Fibroblast of lung (primary cell): ENCODE results near the gene PPP4C. TPM values are rescaled to one million over a fixed set of nuclear protein-coding genes. Genes with fewer than 3 reads are reported as not detected.

Experiments used
- DNase-seq, 2 donors: peaks; one replicate each; pipeline versions ENCODE4 v3.0.0 to v3.0.0-alpha.2; 2010; ENCODE audit warnings: low read depth in 2 of 2
- H2AFZ ChIP-seq: 2 replicates; pipeline ENCODE4 v1.5.1; 2012; ENCODE audit warnings: low read length, control low read depth, inconsistent platforms
- H3K27ac ChIP-seq: 2 replicates; pipeline ENCODE4 v1.5.1; 2011; ENCODE audit warnings: low read length, control low read depth; ENCODE audit not compliant: insufficient read depth
- H3K27me3 ChIP-seq: 2 replicates; pipeline ENCODE4 v1.5.1; 2011; ENCODE audit warnings: mild to moderate bottlenecking, low read length; ENCODE audit not compliant: control insufficient read depth, insufficient read depth
- H3K36me3 ChIP-seq: 2 replicates; pipeline ENCODE4 v1.5.1; 2011; ENCODE audit warnings: low read length; ENCODE audit not compliant: control insufficient read depth, insufficient read depth
- H3K4me1 ChIP-seq: 2 replicates; pipeline ENCODE4 v1.5.1; 2011; ENCODE audit warnings: low read length; ENCODE audit not compliant: control insufficient read depth, insufficient read depth; ENCODE audit errors: extremely low read depth
- H3K4me2 ChIP-seq: 2 replicates; pipeline ENCODE4 v1.5.1; 2011; ENCODE audit warnings: low read length, control low read depth; ENCODE audit not compliant: insufficient read depth; ENCODE audit errors: extremely low read depth
- H3K4me3 ChIP-seq, 4 experiments: fragments of 200-600 bp in 1 of 4; sonication (generic) in 1 of 4; replicated peaks in 1 of 4; 2 replicates each; pipeline ENCODE4 v1.5.1; 2011 to 2016; ENCODE audit warnings: low read length in 4 of 4, low read depth in 3 of 4, mild to moderate bottlenecking in 3 of 4, control low read depth in 2 of 4, inconsistent platforms in 1 of 4, mixed read lengths in 1 of 4; ENCODE audit not compliant: insufficient read depth in 1 of 4; ENCODE audit errors: control extremely low read depth in 1 of 4
- H3K79me2 ChIP-seq: 2 replicates; pipeline ENCODE4 v1.5.1; 2012; ENCODE audit warnings: mild to moderate bottlenecking, low read length, inconsistent platforms; ENCODE audit not compliant: control insufficient read depth, insufficient read depth
- H3K9ac ChIP-seq: 2 replicates; pipeline ENCODE4 v1.5.1; 2011; ENCODE audit warnings: mild to moderate bottlenecking, low read length, control low read depth; ENCODE audit not compliant: insufficient read depth
- H3K9me3 ChIP-seq: 2 replicates; pipeline ENCODE4 v1.5.1; 2012; ENCODE audit warnings: low read depth, low read length; ENCODE audit not compliant: control insufficient read depth, insufficient read depth
- H4K20me1 ChIP-seq: 2 replicates; pipeline ENCODE4 v1.5.1; 2011; ENCODE audit warnings: low read length; ENCODE audit not compliant: control insufficient read depth, insufficient read depth; ENCODE audit errors: extremely low read depth
- CTCF ChIP-seq, 2 donors: IDR thresholded peaks in 1 of 2; conservative IDR thresholded peaks in 1 of 2; 1 replicate in 1 of 2; 2 replicates in 1 of 2; pipeline ENCODE4 v1.5.1; 2011 to 2012; ENCODE audit warnings: low read length in 2 of 2, control low read depth in 1 of 2, inconsistent platforms in 1 of 2, low read depth in 1 of 2, mild to moderate bottlenecking in 1 of 2
- EZH2 ChIP-seq: IDR thresholded peaks from 2 replicates; pipeline ENCODE4 v1.5.1; 2012; ENCODE audit warnings: low read length, control low read depth, mild to moderate bottlenecking; ENCODE audit errors: missing control alignments
- polyA plus RNA-seq, 2 donors: library from polyadenylated mRNA; depleted of rRNA in 1 of 2; stranded (reverse) in 1 of 2; unstranded in 1 of 2; fragments of >200 nt; gene quantifications; 2 replicates each; pipeline ENCODE4 v1.2.1, GENCODE V29; 2011 to 2012; ENCODE audit warnings: missing spikeins in 1 of 2
- total RNA-seq: library from RNA; depleted of rRNA; stranded (reverse); fragments of >200 nt; gene quantifications from 2 replicates; pipeline ENCODE4 v1.2.1, GENCODE V29; 2014

PPP4C gene
- total and polyA plus RNA-seq, 2 donors (not counting 1 experiment from before 2014, with no cell fraction given): 116 to 147 TPM

GRCh38 chr16:30085820-30086219 lies 10.0 kb downstream of the PPP4C start:
- Histone ChIP-seq H4K20me1 (no peaks in the 10 kb centered on the region), H2AFZ (no peak overlapping the region), H3K4me2 (no peak overlapping the region), H3K36me3 (peaks cover 37% of the 10 kb centered on the region), H3K9ac (no peak overlapping the region), H3K79me2 (peaks cover 4% of the 10 kb centered on the region), H3K4me3 (no peak overlapping the region), H3K4me1 (peaks cover 8% of the 10 kb centered on the region), H3K27ac (no peak overlapping the region), H3K9me3 (no peaks in the 10 kb centered on the region), H3K27me3 (no peaks in the 10 kb centered on the region)
- DNase-seq: no peak
- TF ChIP-seq EZH2 (no peak), CTCF (conservative IDR thresholded peaks at IDR 0.05 in 1 of 2, IDR thresholded peaks at IDR 0.05 in 1 of 2; ENCODE audit: low read depth in 1 of 2, low read length in 2 of 2) (no peak)

GRCh38 chr16:30086291-30087140 lies 10.7 kb downstream of the PPP4C start:
- DNase-seq: no peak
- Histone ChIP-seq H4K20me1 (no peaks in the 10 kb centered on the region), H3K9ac (no peak overlapping the region), H2AFZ (no peak overlapping the region), H3K4me2 (no peak overlapping the region), H3K9me3 (no peaks in the 10 kb centered on the region), H3K36me3 (peaks cover 34% of the 10 kb centered on the region), H3K4me1 (peaks cover 8% of the 10 kb centered on the region), H3K4me3 (no peak overlapping the region), H3K79me2 (no peaks in the 10 kb centered on the region), H3K27me3 (no peaks in the 10 kb centered on the region), H3K27ac (no peak overlapping the region)
- TF ChIP-seq CTCF (conservative IDR thresholded peaks at IDR 0.05 in 1 of 2, IDR thresholded peaks at IDR 0.05 in 1 of 2; ENCODE audit: low read depth in 1 of 2, low read length in 2 of 2): no peak
- TF ChIP-seq EZH2: no peak

GRCh38 chr16:30087181-30087898 lies 11.5 kb downstream of the PPP4C start:
- Histone ChIP-seq H2AFZ (no peak overlapping the region), H3K9me3 (no peaks in the 10 kb centered on the region), H3K9ac (no peak overlapping the region), H3K27ac (no peak overlapping the region), H3K4me2 (no peak overlapping the region), H3K36me3 (peaks cover 30% of the 10 kb centered on the region), H3K4me3 (no peak overlapping the region), H3K4me1 (peaks cover 11% of the 10 kb centered on the region), H4K20me1 (no peaks in the 10 kb centered on the region), H3K27me3 (no peaks in the 10 kb centered on the region), H3K79me2 (no peaks in the 10 kb centered on the region)
- TF ChIP-seq EZH2 (no peak), CTCF (conservative IDR thresholded peaks at IDR 0.05 in 1 of 2, IDR thresholded peaks at IDR 0.05 in 1 of 2; ENCODE audit: low read depth in 1 of 2, low read length in 2 of 2) (no peak)
- no peak for DNase-seq
